Karpas-422 (cell line): ENCODE results near the gene CD69. TPM values are rescaled to one million over a fixed set of nuclear protein-coding genes. Genes with fewer than 3 reads are reported as not detected.
A peak's percentile ranks its signal among the peaks of the same experiment; 100 is the strongest.

ENCODE experiments used
- DNase-seq: peaks from one replicate; pipeline ENCODE4 v3.0.0-alpha.2; 2015
- H2AFZ ChIP-seq: fragments of 200-600 bp; sonication (generic); 2 replicates; pipeline ENCODE4 v1.6.1; 2014; ENCODE audit warnings: antibody characterized with exemption, low read length, mixed read lengths
- H3K27ac ChIP-seq: fragments of 200-600 bp; sonication (generic); 2 replicates; pipeline ENCODE4 v1.5.1; 2014; ENCODE audit warnings: mild to moderate bottlenecking, low read length, moderate library complexity
- H3K27me3 ChIP-seq: fragments of 200-600 bp; sonication (generic); 2 replicates; pipeline ENCODE4 v1.6.1; 2014; ENCODE audit warnings: low read length, mixed read lengths
- H3K36me3 ChIP-seq: fragments of 200-600 bp; sonication (generic); 2 replicates; pipeline ENCODE4 v1.6.1; 2014; ENCODE audit warnings: low read length, mixed read lengths; ENCODE audit not compliant: insufficient read depth
- H3K4me1 ChIP-seq: fragments of 200-600 bp; sonication (generic); 2 replicates; pipeline ENCODE4 v1.6.1; 2014; ENCODE audit warnings: mild to moderate bottlenecking, low read length, mixed read lengths
- H3K4me2 ChIP-seq: fragments of 200-600 bp; sonication (generic); 2 replicates; pipeline ENCODE4 v1.6.1; 2014; ENCODE audit warnings: low read length, low read depth, mild to moderate bottlenecking; ENCODE audit not compliant: poor library complexity, severe bottlenecking
- H3K4me3 ChIP-seq: fragments of 200-600 bp; sonication (generic); 2 replicates; pipeline ENCODE4 v1.5.1; 2014; ENCODE audit warnings: mild to moderate bottlenecking, antibody characterized with exemption, low read length, mixed read lengths
- H3K79me2 ChIP-seq: fragments of 200-600 bp; sonication (generic); 2 replicates; pipeline ENCODE4 v1.6.1; 2014; ENCODE audit warnings: mild to moderate bottlenecking, low read length, mixed read lengths
- H3K9ac ChIP-seq: fragments of 200-600 bp; sonication (generic); 2 replicates; pipeline ENCODE4 v1.6.0; 2014; ENCODE audit warnings: low read length
- H3K9me2 ChIP-seq: fragments of 200-600 bp; sonication (generic), shearing (Covaris generic); replicated peaks from 2 replicates; pipeline ENCODE4 v1.6.0; 2014; ENCODE audit warnings: mild to moderate bottlenecking, low read length, moderate library complexity; ENCODE audit not compliant: insufficient read depth
- H3K9me3 ChIP-seq: fragments of 300-700, 200-600 bp; sonication (generic); 2 replicates; pipeline ENCODE4 v1.6.1; 2014; ENCODE audit warnings: low read length, mixed read lengths
- H4K20me1 ChIP-seq: fragments of 200-600 bp; sonication (generic); 2 replicates; pipeline ENCODE4 v1.6.1; 2014; ENCODE audit warnings: mild to moderate bottlenecking, antibody characterized with exemption, low read length, low read depth; ENCODE audit not compliant: insufficient read depth
- total RNA-seq: library from RNA; depleted of rRNA; stranded (reverse); fragments of >200 nt; shearing (Covaris generic); gene quantifications from 2 replicates; pipeline ENCODE4 v1.2.3, GENCODE V29; 2014; ENCODE audit warnings: low replicate concordance

CD69 gene
- total RNA-seq, 1 experiment from 2014 or later: 0.34 TPM

- DNase-seq: no peak
- H3K79me2 ChIP-seq: no peaks in the 10 kb centered on the region
- H3K4me1 ChIP-seq: peaks cover 12% of the 10 kb centered on the region
- no peak overlapping the region for H3K4me2 ChIP-seq
- no peaks in the 10 kb centered on the region for H4K20me1 ChIP-seq
- H3K4me3 ChIP-seq: no peak overlapping the region
- no peak overlapping the region for H2AFZ ChIP-seq
- H3K27ac ChIP-seq: no peak overlapping the region
- H3K9me3 ChIP-seq: no peaks in the 10 kb centered on the region
- no peaks in the 10 kb centered on the region for H3K36me3 ChIP-seq
- no peaks in the 10 kb centered on the region for H3K9me2 ChIP-seq
- H3K9ac ChIP-seq: no peak overlapping the region
- no peaks in the 10 kb centered on the region for H3K27me3 ChIP-seq
Measured at GRCh38 chr12:9796971-9797370, 36.3 kb upstream of the CD69 start.

GRCh38 chr12:9796346-9796745 is 35.6 kb upstream of the CD69 start:
- Histone ChIP-seq H3K4me2 (no peak overlapping the region), H3K4me1 (peaks cover 12% of the 10 kb centered on the region), H3K4me3 (no peak overlapping the region), H3K27ac (no peak overlapping the region), H3K9me3 (no peaks in the 10 kb centered on the region), H3K9me2 (no peaks in the 10 kb centered on the region), H3K79me2 (no peaks in the 10 kb centered on the region), H3K27me3 (no peaks in the 10 kb centered on the region), H4K20me1 (no peaks in the 10 kb centered on the region), H3K9ac (no peak overlapping the region), H3K36me3 (no peaks in the 10 kb centered on the region), H2AFZ (no peak overlapping the region)
- no peak for DNase-seq

GRCh38 chr12:9795945-9796344 is 35.2 kb upstream of the CD69 start:
- peaks cover 12% of the 10 kb centered on the region for H3K4me1 ChIP-seq
- H3K27ac ChIP-seq: no peak overlapping the region
- H3K4me3 ChIP-seq: no peak overlapping the region
- no peak overlapping the region for H2AFZ ChIP-seq
- no peaks in the 10 kb centered on the region for H3K9me3 ChIP-seq
- no peaks in the 10 kb centered on the region for H4K20me1 ChIP-seq
- no peaks in the 10 kb centered on the region for H3K9me2 ChIP-seq
- H3K79me2 ChIP-seq: no peaks in the 10 kb centered on the region
- no peak overlapping the region for H3K9ac ChIP-seq
- no peaks in the 10 kb centered on the region for H3K36me3 ChIP-seq
- no peak overlapping the region for H3K4me2 ChIP-seq
- no peaks in the 10 kb centered on the region for H3K27me3 ChIP-seq
- no peak for DNase-seq

GRCh38 chr12:9794484-9795093 is 33.9 kb upstream of the CD69 start:
- peak overlapping the region; percentile 30 for H3K4me2 ChIP-seq

GRCh38 chr12:9793779-9794395 is 33.2 kb upstream of the CD69 start:
- Histone ChIP-seq H3K9me3 (no peaks in the 10 kb centered on the region), H2AFZ (no peak overlapping the region), H3K4me1 (peaks cover 12% of the 10 kb centered on the region), H4K20me1 (no peaks in the 10 kb centered on the region), H3K79me2 (no peaks in the 10 kb centered on the region), H3K4me2 (peak overlapping the region; percentile 30), H3K36me3 (no peaks in the 10 kb centered on the region), H3K27me3 (no peaks in the 10 kb centered on the region), H3K27ac (no peak overlapping the region), H3K9me2 (no peaks in the 10 kb centered on the region), H3K4me3 (no peak overlapping the region), H3K9ac (no peak overlapping the region)
- peak; percentile 50 for DNase-seq

More at GRCh38 chr12:9794484-9795093, 33.9 kb upstream of the CD69 start:
- DNase-seq: no peak
- H3K27me3 ChIP-seq: no peaks in the 10 kb centered on the region
- no peaks in the 10 kb centered on the region for H4K20me1 ChIP-seq
- no peak overlapping the region for H3K9ac ChIP-seq
- H3K9me2 ChIP-seq: no peaks in the 10 kb centered on the region
- H3K79me2 ChIP-seq: no peaks in the 10 kb centered on the region
- H3K4me1 ChIP-seq: peaks cover 12% of the 10 kb centered on the region
- no peaks in the 10 kb centered on the region for H3K36me3 ChIP-seq
- no peak overlapping the region for H2AFZ ChIP-seq
- H3K27ac ChIP-seq: no peak overlapping the region
- H3K9me3 ChIP-seq: no peaks in the 10 kb centered on the region
- no peak overlapping the region for H3K4me3 ChIP-seq

- H3K79me2 ChIP-seq: no peaks in the 10 kb centered on the region
- no peak overlapping the region for H3K9ac ChIP-seq
- no peaks in the 10 kb centered on the region for H3K36me3 ChIP-seq
- H3K4me2 ChIP-seq: no peak overlapping the region
- no peak for DNase-seq
- no peak overlapping the region for H2AFZ ChIP-seq
- H3K4me3 ChIP-seq: no peak overlapping the region
- no peaks in the 10 kb centered on the region for H3K27me3 ChIP-seq
- H3K9me3 ChIP-seq: no peaks in the 10 kb centered on the region
- H3K27ac ChIP-seq: no peak overlapping the region
- no peaks in the 10 kb centered on the region for H4K20me1 ChIP-seq
- H3K4me1 ChIP-seq: peaks cover 12% of the 10 kb centered on the region
- H3K9me2 ChIP-seq: no peaks in the 10 kb centered on the region
Measured at GRCh38 chr12:9792961-9793617, 32.4 kb upstream of the CD69 start.

GRCh38 chr12:9792185-9792900 is 31.6 kb upstream of the CD69 start:
- Histone ChIP-seq H3K9me2 (no peaks in the 10 kb centered on the region), H3K4me3 (no peak overlapping the region), H3K9ac (no peak overlapping the region), H3K36me3 (no peaks in the 10 kb centered on the region), H3K4me1 (peaks cover 12% of the 10 kb centered on the region), H3K27me3 (no peaks in the 10 kb centered on the region), H2AFZ (no peak overlapping the region), H3K9me3 (no peaks in the 10 kb centered on the region), H3K79me2 (no peaks in the 10 kb centered on the region), H3K4me2 (no peak overlapping the region), H3K27ac (no peak overlapping the region), H4K20me1 (no peaks in the 10 kb centered on the region)
- DNase-seq: no peak
